ENCODE data around the gene KLHL34. TPM values are rescaled to one million over a fixed set of nuclear protein-coding genes. Genes with fewer than 3 reads are reported as not detected.

Gene KLHL34
- total RNA-seq, 4 donors from 2014 or later, result 0.17 TPM; not detected in 3

DNA sequence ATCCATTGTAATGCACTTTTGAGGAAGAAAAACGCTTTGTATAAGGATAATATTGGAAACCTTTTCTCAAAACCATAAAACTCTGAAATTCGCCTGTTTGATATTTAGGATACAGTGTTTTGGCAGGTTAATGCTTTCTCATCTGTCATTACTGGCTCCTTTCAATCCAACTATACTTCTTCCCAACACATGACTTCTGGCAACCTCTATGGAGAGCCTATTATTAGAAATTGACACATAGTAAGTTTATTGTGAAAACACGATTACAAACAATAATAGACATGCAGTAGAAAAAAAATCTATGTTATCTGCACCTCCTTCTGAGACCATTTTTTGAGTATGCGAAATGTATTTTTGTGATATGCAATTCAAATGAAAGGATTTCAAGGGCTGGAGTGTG is 4.6 kb upstream of the KLHL34 start:
- TF ChIP-seq, protein P1, sequence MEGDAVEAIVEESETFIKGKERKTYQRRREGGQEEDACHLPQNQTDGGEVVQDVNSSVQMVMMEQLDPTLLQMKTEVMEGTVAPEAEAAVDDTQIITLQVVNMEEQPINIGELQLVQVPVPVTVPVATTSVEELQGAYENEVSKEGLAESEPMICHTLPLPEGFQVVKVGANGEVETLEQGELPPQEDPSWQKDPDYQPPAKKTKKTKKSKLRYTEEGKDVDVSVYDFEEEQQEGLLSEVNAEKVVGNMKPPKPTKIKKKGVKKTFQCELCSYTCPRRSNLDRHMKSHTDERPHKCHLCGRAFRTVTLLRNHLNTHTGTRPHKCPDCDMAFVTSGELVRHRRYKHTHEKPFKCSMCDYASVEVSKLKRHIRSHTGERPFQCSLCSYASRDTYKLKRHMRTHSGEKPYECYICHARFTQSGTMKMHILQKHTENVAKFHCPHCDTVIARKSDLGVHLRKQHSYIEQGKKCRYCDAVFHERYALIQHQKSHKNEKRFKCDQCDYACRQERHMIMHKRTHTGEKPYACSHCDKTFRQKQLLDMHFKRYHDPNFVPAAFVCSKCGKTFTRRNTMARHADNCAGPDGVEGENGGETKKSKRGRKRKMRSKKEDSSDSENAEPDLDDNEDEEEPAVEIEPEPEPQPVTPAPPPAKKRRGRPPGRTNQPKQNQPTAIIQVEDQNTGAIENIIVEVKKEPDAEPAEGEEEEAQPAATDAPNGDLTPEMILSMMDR (IDR thresholded peaks at IDR 0.05; ENCODE audit: low read depth), result no peak

DNA sequence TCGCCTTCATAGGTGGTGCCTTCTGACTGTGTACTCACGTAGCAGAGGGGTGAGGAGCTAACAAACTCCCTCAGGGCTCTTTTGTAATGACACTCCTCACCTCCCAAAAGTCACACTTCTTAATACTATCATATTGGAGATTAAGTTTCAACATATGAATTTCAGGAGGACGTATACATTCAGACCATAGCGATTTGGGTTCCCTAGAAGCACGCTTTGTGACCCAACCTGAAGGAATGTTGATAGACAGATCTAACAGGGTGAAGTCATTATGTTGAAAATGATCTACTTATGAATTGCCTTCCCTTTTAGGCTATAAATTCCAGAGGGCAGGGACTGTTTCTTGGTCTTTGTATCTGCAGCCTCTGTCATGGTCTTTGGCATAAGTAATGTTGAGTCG is 3.2 kb upstream of the KLHL34 start:
- TF ChIP-seq, protein P1 (IDR thresholded peaks at IDR 0.05; ENCODE audit: low read depth), result no peak

DNA sequence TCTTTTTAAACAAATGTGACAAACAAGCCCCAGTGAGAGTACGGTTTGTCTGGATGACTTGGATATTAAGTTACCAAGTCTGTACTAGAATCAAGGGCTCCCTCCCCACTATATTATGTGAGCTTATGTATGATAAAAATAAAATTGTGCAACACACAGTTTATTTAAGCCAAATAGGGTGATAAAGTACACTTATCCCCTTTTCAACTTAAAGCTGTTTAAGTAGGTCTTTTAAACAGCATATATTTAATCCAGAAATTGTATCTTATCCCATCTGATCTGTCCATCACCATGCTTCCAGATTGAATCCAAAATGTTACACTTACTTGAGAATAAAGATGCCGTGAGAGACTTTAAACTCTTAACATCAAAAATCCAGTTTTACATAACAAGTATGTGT is 2.0 kb upstream of the KLHL34 start:
- TF ChIP-seq, protein P1 (IDR thresholded peaks at IDR 0.05; ENCODE audit: low read depth), result no peak

DNA sequence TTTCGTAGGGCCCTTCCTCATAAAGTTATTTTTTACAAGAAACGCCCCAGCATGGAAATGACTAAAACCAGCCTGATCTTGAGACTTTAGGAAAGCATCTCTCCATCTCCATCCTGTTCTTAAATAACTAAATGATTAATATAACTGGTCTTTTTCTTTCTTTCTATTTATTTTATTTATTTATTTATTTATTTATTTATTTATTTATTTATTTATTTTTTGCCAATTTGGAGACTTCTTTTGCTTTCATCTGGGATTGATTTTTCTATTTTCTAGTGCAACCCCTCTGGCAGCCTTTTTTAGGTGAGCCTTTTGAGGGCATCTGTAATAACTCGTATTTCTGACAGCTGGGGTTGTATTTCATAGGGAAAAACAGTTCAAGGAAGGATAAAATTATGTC is 1.2 kb upstream of the KLHL34 start:
- TF ChIP-seq, protein P1 (IDR thresholded peaks at IDR 0.05; ENCODE audit: low read depth), result no peak

DNA sequence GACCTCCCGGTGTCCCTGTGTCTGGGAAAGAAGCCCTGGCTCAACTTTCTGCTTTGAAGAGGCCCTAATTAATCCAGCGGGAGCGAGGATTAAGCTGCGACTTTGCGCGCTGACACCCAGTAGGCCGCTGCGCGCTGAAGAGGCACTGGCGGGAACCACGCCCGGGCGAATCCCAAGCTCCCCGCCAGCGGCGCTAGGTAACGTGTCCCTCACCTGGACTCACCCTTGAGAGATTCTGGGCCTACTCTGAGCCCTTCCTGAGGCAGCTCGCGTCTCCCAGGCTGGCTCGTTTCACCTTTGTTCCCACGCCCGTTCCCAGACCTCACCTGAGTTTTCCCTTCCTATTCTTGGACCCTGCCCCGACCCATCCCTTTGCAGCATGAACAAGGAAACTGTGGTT is 616 bp upstream of the KLHL34 start:
- TF ChIP-seq, protein P1 (IDR thresholded peaks at IDR 0.05; ENCODE audit: low read depth), result no peak

DNA sequence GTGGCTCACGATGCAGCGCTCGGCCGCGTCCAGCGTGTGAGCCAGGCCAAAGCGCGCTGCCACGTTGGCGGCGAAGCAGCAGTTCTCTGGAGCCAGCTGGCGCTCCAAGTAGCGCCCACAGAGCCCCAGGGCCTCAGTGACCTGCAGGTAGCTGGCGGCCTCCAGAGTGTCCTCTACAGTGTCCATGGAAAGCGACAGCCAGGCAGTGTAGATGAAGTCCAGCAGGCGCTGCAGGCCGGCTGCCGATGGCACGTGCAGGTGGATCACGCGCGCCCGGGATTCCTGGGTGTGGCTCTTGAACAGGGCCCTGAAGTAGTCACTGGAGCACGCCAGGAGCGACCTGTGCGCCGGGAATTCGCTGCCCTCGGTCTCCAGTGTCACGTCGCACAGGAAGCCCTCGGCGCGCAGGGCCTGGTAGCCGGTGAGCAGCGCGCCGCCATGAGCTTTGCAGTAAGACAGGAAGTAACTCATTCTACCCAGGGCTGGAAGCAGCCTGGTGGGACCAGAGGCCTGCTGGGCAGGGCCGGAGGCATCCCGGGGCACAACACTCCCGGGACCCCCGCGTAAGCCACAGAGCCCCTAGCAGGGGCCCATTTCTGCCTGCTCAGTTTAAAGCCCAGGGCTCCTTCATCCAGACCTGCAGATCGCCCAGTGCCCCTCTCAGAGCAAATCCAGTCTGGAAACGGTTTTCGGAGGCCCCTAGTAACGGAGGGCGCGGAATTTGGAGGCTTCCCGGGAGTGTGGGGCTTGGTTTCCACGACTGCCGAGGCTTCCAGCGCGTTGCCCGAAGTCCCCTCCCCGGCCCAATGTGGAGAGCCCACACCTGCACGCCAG is 595 bp downstream of the KLHL34 start:
- TF ChIP-seq, protein P1 (IDR thresholded peaks at IDR 0.05; ENCODE audit: low read depth), result no peak

DNA sequence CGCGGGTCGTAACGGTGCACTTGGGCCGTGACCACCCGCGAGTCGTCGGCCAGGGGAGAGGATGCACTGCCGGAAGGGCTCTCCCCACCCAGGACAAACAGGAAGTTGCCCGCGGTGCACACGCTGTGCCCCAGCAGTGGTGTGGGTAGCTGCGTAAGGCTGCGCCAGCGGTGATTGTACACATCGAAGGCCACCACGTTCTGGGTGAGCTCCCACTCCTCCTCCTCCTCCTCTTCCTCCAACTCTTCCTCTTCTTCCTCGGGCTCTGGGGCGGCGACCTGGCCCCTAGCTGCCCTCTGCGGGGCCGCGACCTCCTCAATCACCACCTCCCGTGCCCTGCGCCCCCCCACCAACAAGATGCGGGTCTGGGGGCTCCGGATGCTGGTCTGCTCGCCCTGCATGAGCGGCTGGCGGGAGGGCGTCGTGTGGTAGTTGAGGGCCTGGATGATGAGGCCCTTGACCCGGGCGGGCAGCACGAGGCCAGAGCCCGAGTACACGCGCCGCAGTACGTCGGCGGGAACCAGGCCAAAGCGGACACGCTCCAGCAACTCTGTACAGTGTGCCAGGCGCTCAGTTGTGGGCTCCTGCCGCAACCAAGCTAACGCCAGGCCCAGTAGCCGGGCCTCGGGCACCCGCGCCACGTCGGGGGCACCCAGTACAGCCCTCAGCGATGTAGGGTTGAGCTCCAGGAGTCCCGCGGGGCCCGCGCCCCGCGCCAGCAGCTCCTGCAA is 1.4 kb downstream of the KLHL34 start:
- TF ChIP-seq, protein P1 (IDR thresholded peaks at IDR 0.05; ENCODE audit: low read depth), result no peak
